ENCODE results near the gene FHAD1.

Gene FHAD1

DNA sequence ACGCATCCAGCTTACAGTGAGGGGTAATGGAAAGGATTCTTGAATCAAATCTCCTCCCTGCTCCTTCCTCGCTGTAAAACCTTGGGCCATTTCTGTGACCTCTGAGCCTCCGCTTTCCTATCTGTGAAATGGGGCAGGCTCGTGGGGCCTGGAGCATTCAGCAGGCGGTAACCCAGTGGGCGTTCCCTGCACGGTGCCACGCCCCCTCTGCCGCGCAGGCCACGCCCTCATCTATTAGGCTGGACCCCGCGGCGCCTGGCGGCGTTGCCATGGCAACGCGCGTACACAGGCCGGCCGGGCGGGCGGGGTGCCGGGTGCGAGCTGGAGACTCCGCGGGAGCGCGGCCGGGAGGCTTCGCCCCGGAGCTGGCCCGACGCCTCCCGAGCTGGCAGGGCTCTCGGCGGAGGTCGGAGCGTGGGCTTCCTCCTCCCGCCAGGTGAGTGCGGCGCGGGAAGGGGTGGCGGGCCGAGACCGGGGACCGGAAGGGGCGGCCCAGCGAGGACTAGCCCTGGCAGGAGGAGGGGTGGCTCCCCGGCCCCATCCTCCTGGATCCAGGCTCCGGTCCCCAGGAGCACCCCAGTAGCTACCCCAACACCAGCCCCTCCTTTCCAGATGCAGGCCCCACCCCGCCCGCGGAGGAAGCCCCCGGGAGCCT lies at the start of gene FHAD1:
Gene FHAD1 (plus strand): TSS at position 264 of the 655 bp plus-strand sequence. CDS start 4,562 bp downstream, outside the sequence.
- Histone ChIP-seq H3K36me3 (ENCODE audit: control insufficient read depth, insufficient read depth, low read length) (no peaks in the 10 kb centered on the region), H3K4me3 (ENCODE audit: low read depth, low read length) (peak within 1 kb of the TSS; percentile 64), H3K9ac (ENCODE audit: low read depth, low read length) (peak within 1 kb of the TSS; percentile 28), H3K27me3 (ENCODE audit: control insufficient read depth, insufficient read depth, low read length) (no peaks in the 10 kb centered on the region), H3K4me1 (ENCODE audit: control insufficient read depth, insufficient read depth, low read length) (peaks cover 3% of the 10 kb centered on the region), H3K9me3 (ENCODE audit: control insufficient read depth, insufficient read depth, low read length) (no peaks in the 10 kb centered on the region)

DNA sequence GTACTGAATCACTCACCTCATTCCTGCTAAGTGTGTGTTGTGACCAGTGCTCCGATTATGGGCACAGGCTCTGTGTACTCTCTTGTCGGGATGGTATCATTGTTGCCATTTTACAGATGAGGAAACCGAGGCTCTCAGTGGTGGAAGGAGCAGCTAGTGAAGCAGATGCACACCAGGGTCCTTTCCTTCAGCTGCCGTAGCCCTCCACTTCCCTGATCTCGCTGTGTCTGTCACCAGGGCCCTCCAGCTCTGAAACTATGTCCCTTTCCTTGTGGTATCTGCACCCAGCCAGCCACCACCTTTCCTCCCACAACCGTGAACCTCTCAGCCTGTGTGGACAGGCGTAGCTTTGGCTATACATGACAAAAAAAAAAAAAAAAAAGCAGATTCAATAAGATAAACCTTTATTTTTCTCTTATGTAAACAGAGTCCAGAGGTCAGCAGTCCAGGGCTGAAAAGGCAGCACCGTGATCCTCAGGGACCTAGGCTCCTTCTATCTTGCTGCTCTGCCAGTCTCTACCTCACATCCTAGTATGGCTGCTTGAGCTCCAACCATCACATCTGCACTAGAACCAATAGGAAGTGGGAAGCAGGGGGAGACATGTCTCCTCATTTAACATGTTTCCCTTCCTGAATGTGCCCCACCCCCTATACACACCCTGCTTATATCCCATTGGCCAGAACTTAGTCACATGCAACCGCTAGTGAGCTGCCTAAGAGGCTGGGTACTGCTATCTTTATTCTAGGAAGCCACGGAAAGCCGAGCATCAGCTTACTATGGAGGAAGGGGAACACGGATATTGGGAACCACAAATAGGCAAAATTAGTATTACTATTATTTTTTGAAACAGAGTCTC lies 49.2 kb upstream of the FHAD1 start:
- Histone ChIP-seq H3K27me3 (ENCODE audit: control insufficient read depth, insufficient read depth, low read length) (no peaks in the 10 kb centered on the region), H3K4me3 (ENCODE audit: low read depth, low read length) (no peak overlapping the region), H3K9me3 (ENCODE audit: control insufficient read depth, insufficient read depth, low read length) (no peaks in the 10 kb centered on the region), H3K9ac (ENCODE audit: low read depth, low read length) (no peak overlapping the region), H3K4me1 (ENCODE audit: control insufficient read depth, insufficient read depth, low read length) (peaks cover 8% of the 10 kb centered on the region), H3K36me3 (ENCODE audit: control insufficient read depth, insufficient read depth, low read length) (peaks cover 3% of the 10 kb centered on the region)

DNA sequence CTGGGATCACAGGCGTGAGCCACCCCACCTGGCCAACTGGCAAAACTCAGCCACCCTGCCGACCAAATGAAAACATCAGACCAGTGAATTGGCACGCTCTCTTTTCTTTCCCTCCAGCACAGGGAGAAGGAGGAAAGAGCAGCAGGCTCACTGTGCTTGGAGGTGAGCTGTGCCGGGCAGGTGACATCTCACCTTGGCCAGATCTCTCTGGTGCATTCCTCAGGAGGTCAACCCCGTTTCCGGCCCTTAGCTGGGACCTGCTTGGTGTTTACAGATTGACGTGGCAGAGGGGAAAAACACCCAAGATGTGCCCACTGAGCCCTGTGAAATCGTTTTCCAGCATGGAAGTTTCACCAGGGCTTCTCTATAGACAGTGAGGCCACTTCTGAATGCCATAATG lies 48.3 kb upstream of the FHAD1 start:
- Histone ChIP-seq H3K9ac (ENCODE audit: low read depth, low read length) (no peak overlapping the region), H3K36me3 (ENCODE audit: control insufficient read depth, insufficient read depth, low read length) (peaks cover 3% of the 10 kb centered on the region), H3K4me1 (ENCODE audit: control insufficient read depth, insufficient read depth, low read length) (peaks cover 8% of the 10 kb centered on the region), H3K27me3 (ENCODE audit: control insufficient read depth, insufficient read depth, low read length) (no peaks in the 10 kb centered on the region), H3K4me3 (ENCODE audit: low read depth, low read length) (no peak overlapping the region), H3K9me3 (ENCODE audit: control insufficient read depth, insufficient read depth, low read length) (no peaks in the 10 kb centered on the region)

DNA sequence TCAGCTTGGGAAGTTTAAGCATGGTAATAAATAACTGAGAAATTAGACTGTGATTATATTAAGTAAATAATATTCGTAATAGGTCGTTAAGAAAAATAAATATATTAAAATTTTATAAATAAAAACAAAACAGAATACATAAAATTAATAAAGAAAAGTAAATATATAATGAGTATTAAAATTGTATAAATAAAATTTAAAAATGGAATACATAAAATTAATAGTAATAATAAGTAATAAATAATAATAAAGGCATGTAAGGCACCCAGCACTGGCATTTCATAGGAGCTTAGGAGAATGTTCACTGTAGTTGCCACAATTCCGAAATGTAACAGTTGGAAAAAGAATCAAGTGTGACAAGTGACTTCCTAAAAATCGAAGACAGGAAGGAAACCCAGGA lies 45.8 kb upstream of the FHAD1 start:
- no peak overlapping the region for H3K4me3 ChIP-seq (ENCODE audit: low read depth, low read length)
- no peaks in the 10 kb centered on the region for H3K27me3 ChIP-seq (ENCODE audit: control insufficient read depth, insufficient read depth, low read length)
- H3K9ac ChIP-seq (ENCODE audit: low read depth, low read length): no peak overlapping the region
- H3K36me3 ChIP-seq (ENCODE audit: control insufficient read depth, insufficient read depth, low read length): peaks cover 3% of the 10 kb centered on the region
- H3K9me3 ChIP-seq (ENCODE audit: control insufficient read depth, insufficient read depth, low read length): no peaks in the 10 kb centered on the region
- peaks cover 10% of the 10 kb centered on the region for H3K4me1 ChIP-seq (ENCODE audit: control insufficient read depth, insufficient read depth, low read length)

DNA sequence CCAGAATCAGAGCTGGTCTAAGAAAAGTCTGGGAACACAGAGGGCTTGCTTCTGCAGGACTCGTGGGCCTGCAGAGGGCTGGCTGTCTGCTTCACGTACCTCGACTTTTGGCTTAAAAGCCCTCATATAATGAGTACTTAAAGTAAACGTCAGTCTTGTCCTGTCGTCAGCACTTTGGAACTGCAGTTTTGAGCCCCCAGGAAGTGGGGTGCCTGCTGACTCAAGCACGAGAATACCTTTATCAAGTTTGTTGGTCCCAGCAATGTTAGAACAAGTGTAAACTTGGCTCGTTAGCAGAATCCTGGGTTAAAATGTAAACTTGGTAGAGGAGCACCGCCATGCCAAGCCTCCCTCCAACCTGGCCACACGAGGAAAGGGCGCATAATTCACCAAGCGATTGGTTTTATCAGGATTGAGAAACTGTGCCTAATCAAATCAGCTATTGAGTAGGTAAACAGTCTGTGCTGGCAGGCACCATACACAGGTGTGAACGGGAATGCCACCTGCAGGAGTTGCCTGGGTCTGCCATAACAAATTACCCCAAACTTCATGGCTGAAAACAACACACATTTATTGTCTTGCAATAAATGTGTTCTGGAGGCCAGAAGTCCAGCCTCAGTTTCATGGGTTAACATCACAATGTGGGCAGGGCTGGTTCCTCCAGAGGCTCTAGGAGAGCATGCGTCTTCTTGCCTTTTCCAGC lies 45.0 kb upstream of the FHAD1 start:
- Histone ChIP-seq H3K9ac (ENCODE audit: low read depth, low read length) (no peak overlapping the region), H3K4me1 (ENCODE audit: control insufficient read depth, insufficient read depth, low read length) (peaks cover 17% of the 10 kb centered on the region), H3K4me3 (ENCODE audit: low read depth, low read length) (no peak overlapping the region)

DNA sequence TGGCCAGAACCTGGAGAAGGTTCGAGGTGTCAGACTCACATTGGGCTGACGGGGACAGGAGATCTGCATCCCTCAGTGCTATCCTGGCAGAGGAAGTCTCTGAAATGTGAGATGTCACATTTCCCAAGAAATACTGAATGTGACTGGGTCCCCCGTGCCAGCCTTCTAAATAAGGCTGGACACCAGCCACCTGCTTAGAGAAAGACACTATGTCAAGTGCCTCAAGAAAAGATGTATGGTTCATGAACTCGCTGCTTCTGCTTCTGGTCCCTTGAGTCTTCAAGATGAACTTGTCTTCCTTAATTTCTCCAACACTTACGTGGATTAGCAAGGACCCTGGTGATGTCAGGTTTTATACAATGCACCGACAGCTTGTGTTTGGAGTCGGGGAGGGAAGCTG lies 42.1 kb upstream of the FHAD1 start:
- H3K4me1 ChIP-seq (ENCODE audit: control insufficient read depth, insufficient read depth, low read length): peaks cover 22% of the 10 kb centered on the region
- no peak overlapping the region for H3K9ac ChIP-seq (ENCODE audit: low read depth, low read length)
- no peaks in the 10 kb centered on the region for H3K36me3 ChIP-seq (ENCODE audit: control insufficient read depth, insufficient read depth, low read length)
- no peaks in the 10 kb centered on the region for H3K9me3 ChIP-seq (ENCODE audit: control insufficient read depth, insufficient read depth, low read length)
- no peaks in the 10 kb centered on the region for H3K27me3 ChIP-seq (ENCODE audit: control insufficient read depth, insufficient read depth, low read length)
- no peak overlapping the region for H3K4me3 ChIP-seq (ENCODE audit: low read depth, low read length)

More for the DNA sequence above, 45.0 kb upstream of the FHAD1 start:
- Histone ChIP-seq H3K9me3 (ENCODE audit: control insufficient read depth, insufficient read depth, low read length) (no peaks in the 10 kb centered on the region), H3K27me3 (ENCODE audit: control insufficient read depth, insufficient read depth, low read length) (no peaks in the 10 kb centered on the region), H3K36me3 (ENCODE audit: control insufficient read depth, insufficient read depth, low read length) (peaks cover 3% of the 10 kb centered on the region)

DNA sequence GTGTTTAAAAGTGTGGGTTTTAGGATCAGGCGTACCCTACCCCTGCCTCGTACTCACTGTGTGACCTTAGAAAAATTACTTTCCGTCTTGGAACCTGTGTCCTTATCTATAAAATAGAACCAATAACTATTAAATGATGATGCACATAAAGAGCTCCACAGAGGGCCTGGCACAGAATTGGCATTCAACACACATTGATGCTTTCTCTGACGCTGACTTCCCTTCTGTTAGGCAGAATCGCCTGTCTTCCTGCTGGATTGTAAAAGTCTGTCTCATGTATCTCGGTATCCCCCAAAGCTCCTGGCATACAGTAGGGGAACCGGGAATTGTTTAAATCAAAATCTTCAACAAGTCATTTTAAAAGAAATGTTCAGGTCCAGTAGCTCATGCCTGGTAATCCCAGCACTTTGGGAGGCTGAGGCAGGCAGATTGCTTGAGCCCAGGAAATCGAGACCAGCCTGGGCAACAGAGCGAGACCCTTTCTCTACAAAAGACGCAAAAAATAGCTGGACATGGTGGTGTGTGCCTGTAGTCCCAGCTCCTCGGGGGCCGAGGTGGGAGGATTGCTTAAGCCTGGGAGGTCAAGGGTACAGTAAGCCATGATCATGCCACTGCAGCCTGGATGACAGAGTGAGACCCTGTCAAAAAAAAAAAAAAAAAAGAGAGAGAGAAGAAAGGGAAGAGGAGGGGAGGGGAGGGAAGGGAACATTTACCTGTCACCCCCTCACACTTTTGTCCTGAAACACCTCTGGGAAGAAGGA lies 41.3 kb upstream of the FHAD1 start:
- no peaks in the 10 kb centered on the region for H3K9me3 ChIP-seq (ENCODE audit: control insufficient read depth, insufficient read depth, low read length)
- peaks cover 22% of the 10 kb centered on the region for H3K4me1 ChIP-seq (ENCODE audit: control insufficient read depth, insufficient read depth, low read length)
- no peaks in the 10 kb centered on the region for H3K36me3 ChIP-seq (ENCODE audit: control insufficient read depth, insufficient read depth, low read length)
- H3K9ac ChIP-seq (ENCODE audit: low read depth, low read length): no peak overlapping the region
- no peak overlapping the region for H3K4me3 ChIP-seq (ENCODE audit: low read depth, low read length)
- no peaks in the 10 kb centered on the region for H3K27me3 ChIP-seq (ENCODE audit: control insufficient read depth, insufficient read depth, low read length)

DNA sequence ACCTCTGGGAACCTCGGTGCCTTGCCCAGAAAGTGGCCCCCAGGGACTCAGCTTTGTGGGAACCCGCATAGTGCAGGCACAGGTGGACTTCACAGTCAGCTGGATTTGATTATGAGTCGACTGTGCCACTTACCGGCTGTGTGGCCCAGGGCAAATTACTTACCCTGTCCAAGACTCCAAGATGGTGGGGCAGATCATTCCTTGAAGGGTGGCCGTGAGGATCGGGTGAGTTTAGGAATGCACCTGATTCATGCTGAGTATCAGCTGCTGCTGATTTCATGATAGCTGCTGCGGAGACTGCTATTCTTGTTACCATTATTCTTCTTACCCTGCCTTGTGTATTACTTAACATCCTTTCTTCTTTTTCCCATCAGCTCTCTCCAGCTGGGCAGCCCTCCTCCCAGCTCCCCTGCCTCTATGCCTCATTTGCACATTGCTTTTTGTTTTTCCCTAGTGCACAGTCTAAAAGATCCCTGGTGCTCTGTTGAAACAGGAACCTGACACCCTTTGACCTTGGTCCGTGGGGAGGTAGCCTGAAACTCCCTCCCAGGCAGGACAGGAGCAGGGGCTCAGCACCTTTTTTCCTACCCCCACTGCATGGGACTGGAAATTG lies 40.5 kb upstream of the FHAD1 start:
- Histone ChIP-seq H3K36me3 (ENCODE audit: control insufficient read depth, insufficient read depth, low read length) (no peaks in the 10 kb centered on the region), H3K9ac (ENCODE audit: low read depth, low read length) (no peak overlapping the region), H3K9me3 (ENCODE audit: control insufficient read depth, insufficient read depth, low read length) (no peaks in the 10 kb centered on the region), H3K27me3 (ENCODE audit: control insufficient read depth, insufficient read depth, low read length) (no peaks in the 10 kb centered on the region), H3K4me1 (ENCODE audit: control insufficient read depth, insufficient read depth, low read length) (peaks cover 22% of the 10 kb centered on the region), H3K4me3 (ENCODE audit: low read depth, low read length) (peak overlapping the region; percentile 18)

DNA sequence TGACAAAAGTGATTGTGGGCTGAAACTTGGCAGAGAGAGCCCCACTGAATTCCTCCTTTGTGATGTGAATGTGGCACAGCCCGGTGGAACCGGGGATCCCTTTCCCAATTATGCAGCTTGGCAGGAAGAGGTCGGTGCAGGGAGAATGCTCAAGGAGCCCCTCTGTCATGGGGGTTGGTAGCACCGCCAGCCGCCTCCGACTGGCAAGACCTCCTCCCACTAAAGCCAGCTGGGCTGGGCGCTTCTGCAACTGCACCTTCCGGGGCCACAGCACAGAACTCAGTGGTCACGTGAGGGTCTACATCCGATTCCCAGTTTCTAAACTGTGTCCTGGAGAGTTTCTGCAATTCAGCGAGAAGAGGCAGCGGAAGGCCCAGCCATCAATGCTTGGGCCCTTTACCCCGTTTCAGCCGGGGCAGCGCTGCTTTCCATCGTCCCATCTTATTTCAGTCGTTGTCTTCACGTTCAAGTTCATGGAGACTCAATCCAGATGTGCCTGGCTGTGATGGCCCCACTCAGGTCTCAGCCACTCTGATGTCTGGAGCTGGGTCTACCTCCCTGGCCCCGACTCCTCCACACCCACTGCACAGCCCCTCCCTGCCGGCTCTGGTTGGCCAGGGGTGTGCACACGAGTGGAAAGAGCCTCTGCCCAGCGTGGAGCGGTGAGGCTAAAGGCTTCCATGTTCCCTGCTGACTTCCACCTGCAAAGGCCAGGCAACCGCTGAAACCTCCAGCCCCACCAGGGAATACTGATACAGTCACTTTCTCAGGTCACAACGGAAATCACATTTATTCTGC lies 39.8 kb upstream of the FHAD1 start:
- Histone ChIP-seq H3K27me3 (ENCODE audit: control insufficient read depth, insufficient read depth, low read length) (no peaks in the 10 kb centered on the region), H3K9me3 (ENCODE audit: control insufficient read depth, insufficient read depth, low read length) (no peaks in the 10 kb centered on the region), H3K36me3 (ENCODE audit: control insufficient read depth, insufficient read depth, low read length) (no peaks in the 10 kb centered on the region), H3K4me1 (ENCODE audit: control insufficient read depth, insufficient read depth, low read length) (peaks cover 22% of the 10 kb centered on the region), H3K4me3 (ENCODE audit: low read depth, low read length) (peak overlapping the region; percentile 23), H3K9ac (ENCODE audit: low read depth, low read length) (no peak overlapping the region)

DNA sequence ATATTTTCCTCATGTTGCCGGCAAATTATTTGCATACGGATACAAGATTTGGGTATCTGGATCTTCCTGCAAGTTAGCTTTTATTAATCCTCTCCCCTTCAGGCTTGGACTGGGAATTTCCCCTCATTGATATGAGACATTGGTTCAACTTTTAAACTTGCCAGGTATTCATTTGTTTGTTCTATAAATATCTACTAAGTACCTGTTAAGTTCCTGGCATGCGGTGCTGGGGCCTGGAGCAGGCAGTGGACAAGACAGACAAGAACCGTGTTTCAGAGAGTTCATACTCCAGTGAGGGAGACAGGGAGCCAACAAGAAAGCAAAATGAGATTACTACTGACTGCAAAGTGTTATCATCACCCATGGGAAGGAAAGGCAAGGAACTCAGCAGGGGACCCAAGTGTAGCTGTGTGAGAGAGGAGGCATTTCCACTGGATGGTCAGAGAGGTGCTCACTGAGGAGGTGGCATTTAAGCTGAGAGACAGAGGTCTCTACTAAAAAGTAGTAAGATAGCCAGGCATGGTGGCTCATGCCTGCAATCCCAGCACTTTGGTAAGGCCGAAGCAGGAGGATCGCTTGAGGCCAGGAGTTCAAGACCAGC lies 39.1 kb upstream of the FHAD1 start:
- Histone ChIP-seq H3K9me3 (ENCODE audit: control insufficient read depth, insufficient read depth, low read length) (no peaks in the 10 kb centered on the region), H3K4me3 (ENCODE audit: low read depth, low read length) (no peak overlapping the region), H3K27me3 (ENCODE audit: control insufficient read depth, insufficient read depth, low read length) (no peaks in the 10 kb centered on the region), H3K36me3 (ENCODE audit: control insufficient read depth, insufficient read depth, low read length) (no peaks in the 10 kb centered on the region), H3K9ac (ENCODE audit: low read depth, low read length) (no peak overlapping the region), H3K4me1 (ENCODE audit: control insufficient read depth, insufficient read depth, low read length) (peaks cover 22% of the 10 kb centered on the region)
